ENCODE results near the gene VANGL2.

VANGL2 gene

DNA sequence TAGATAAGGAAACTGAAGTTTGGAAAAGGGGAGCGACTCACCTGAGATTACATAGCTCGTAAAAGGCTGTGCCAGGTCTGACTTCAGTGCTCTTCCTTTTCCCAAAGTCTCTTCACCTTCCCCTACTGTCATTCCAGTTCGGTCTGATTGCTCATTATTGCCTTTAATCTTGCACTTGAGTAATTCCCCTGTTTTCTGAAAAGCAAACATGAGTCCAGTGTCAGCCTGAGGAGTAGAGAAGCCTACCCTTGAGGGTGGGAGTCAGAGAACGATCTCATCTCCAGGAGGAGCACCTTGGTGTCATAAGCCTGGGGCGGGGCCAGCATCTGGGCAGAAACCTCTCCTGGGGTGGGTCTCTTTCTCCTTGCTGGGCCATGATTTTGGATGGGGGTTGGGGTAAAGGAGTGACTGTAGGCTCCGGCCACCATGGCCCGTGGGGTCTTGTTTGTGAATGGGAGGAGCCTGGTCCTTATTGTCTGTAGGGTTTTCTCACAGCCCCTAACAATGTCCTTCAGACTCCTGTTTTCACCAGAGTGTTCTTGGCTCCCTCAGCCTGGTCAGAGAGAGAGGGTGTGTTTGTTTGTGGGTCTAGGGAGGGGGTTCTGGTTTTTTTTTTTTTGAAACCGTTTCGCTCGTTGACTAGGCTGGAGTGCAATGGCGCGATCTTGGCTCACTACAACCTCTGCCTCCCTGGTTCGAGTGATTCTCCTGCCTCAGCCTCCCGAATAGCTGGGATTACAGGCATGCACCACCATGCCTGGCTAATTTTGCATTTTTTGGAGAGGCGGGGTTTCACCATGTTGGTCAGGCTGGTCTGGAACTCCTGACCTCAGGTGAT lies 6.0 kb downstream of the VANGL2 start:
- TF ChIP-seq, protein P1, sequence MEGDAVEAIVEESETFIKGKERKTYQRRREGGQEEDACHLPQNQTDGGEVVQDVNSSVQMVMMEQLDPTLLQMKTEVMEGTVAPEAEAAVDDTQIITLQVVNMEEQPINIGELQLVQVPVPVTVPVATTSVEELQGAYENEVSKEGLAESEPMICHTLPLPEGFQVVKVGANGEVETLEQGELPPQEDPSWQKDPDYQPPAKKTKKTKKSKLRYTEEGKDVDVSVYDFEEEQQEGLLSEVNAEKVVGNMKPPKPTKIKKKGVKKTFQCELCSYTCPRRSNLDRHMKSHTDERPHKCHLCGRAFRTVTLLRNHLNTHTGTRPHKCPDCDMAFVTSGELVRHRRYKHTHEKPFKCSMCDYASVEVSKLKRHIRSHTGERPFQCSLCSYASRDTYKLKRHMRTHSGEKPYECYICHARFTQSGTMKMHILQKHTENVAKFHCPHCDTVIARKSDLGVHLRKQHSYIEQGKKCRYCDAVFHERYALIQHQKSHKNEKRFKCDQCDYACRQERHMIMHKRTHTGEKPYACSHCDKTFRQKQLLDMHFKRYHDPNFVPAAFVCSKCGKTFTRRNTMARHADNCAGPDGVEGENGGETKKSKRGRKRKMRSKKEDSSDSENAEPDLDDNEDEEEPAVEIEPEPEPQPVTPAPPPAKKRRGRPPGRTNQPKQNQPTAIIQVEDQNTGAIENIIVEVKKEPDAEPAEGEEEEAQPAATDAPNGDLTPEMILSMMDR (IDR thresholded peaks at IDR 0.05; ENCODE audit: low read depth, low read length): no peak
- H3K4me3 ChIP-seq (ENCODE audit: low read depth, low read length): no peak overlapping the region

DNA sequence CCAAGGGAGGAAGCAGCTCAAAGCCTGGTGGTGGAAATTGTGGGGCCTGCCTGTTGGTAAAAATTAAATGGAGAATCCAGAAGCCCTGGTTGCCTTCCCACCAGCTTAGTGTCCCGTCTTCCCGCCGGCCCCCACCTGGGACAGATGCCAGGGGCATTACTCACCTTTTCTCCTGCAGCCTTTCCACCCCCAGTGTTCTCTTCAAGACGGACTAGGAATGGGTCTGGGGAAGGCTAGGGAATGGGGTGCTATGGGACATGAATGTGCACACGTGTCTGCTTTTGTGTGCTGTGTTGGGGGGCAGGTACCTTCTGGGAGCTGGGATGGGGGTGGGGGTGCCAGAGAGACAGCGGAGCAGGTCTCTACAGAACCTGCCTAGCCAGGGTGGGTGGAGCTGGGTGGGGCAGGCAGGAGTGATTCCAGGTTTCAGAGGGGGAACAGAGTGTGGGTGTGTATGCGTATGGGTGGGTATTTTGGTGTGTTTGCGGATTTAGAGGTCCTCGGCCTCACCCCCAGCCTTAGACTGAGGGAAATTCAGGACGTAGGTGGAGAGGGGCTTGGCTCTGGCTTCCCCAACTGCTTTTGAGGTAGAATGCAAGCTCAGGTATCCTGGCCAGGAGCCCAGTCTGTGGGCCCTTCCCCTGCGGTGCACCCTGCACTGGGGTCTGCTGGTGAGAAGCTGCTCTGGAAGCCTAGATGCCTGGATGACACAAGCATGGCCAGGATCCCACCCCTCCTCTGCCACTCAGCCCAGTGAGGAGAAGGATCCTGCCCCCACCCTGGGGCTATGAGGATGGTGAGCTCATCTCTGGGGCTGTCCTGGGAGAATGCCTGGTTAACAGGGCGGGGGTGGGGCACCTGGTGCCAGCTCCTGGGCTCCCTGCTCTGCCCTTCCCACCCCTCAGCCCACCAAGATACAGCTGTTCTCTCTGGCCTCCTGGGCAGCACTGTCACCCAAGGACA lies 7.8 kb downstream of the VANGL2 start:
- TF ChIP-seq, protein P1 (IDR thresholded peaks at IDR 0.05; ENCODE audit: low read depth, low read length): no peak
- no peak overlapping the region for H3K4me3 ChIP-seq (ENCODE audit: low read depth, low read length)

DNA sequence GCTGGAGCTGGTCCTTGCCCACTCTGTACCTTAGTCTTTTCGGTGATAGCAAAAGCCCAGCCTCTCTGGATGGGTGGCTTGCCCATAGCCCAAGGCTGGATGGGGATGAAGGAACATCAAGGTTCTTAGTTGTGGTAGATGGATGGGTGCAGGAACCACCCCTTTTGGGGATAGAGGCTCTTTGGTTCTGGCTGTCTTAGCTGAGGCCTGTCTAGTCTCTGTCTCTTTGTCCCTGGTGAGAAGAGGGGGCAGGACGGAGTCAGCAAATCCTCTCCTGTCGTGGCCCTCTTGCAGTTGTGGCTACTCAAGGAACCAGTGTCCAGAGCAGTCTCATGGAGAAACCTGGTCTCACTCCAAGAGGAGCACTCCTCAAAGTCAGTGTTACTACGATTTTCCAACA lies 8.5 kb downstream of the VANGL2 start:
- TF ChIP-seq, protein P1 (IDR thresholded peaks at IDR 0.05; ENCODE audit: low read depth, low read length): no peak

GRCh38 chr1:160409486-160409885 lies 9.1 kb downstream of the VANGL2 start:
- TF ChIP-seq, protein P1 (IDR thresholded peaks at IDR 0.05; ENCODE audit: low read depth, low read length): no peak
- H3K4me3 ChIP-seq (ENCODE audit: low read depth, low read length): no peak overlapping the region

More for the DNA sequence above, 8.5 kb downstream of the VANGL2 start:
- H3K4me3 ChIP-seq (ENCODE audit: low read depth, low read length): no peak overlapping the region

- H3K4me3 ChIP-seq (ENCODE audit: low read depth, low read length): no peak overlapping the region
- TF ChIP-seq, protein P1 (IDR thresholded peaks at IDR 0.05; ENCODE audit: low read depth, low read length): no peak
These were observed 10.1 kb downstream of the VANGL2 start for GRCh38 chr1:160410406-160411005.

- TF ChIP-seq, protein P1 (IDR thresholded peaks at IDR 0.05; ENCODE audit: low read depth, low read length): no peak
- no peak overlapping the region for H3K4me3 ChIP-seq (ENCODE audit: low read depth, low read length)
These were observed 11.1 kb downstream of the VANGL2 start for GRCh38 chr1:160411271-160412027.

All from WI38 (cell line).